Tibial nerve (tissue), 4 donors: ENCODE results near the gene SUSD1. TPM values are rescaled to one million over a fixed set of nuclear protein-coding genes. Genes with fewer than 3 reads are reported as not detected.
"Not testable (repeated sequence)": the region's sequence is repeated elsewhere in the genome, so short reads cannot be mapped to it uniquely, and the experiment has no call there.

Experiments
- DNase-seq, 2 donors: peaks; one replicate each; pipeline ENCODE4 v3.0.0-alpha.2; 2019; ENCODE audit warnings: low spot score in 2 of 2
- H3K27ac ChIP-seq, 4 donors: fragments of 200-600 bp; sonication (generic) in 3 of 4; one replicate each; pipeline ENCODE4 v1.5.1; 2017 to 2019; ENCODE audit warnings: mild to moderate bottlenecking in 1 of 4
- H3K27me3 ChIP-seq, 2 donors: fragments of 200-600 bp; sonication (generic) in 1 of 2; one replicate each; pipeline versions ENCODE4 v1.5.1 to v1.6.0; 2017 to 2019
- H3K36me3 ChIP-seq, 3 donors: fragments of 200-600 bp; sonication (generic); one replicate each; pipeline ENCODE4 v1.5.1; 2018 to 2019
- H3K4me1 ChIP-seq, 4 donors: fragments of 200-600 bp; sonication (generic) in 3 of 4; one replicate each; pipeline ENCODE4 v1.5.1; 2017 to 2019
- H3K4me3 ChIP-seq, 4 donors: fragments of 200-600 bp; sonication (generic) in 3 of 4; one replicate each; pipeline ENCODE4 v1.5.1; 2017 to 2019; ENCODE audit warnings: mild to moderate bottlenecking in 1 of 4, moderate library complexity in 1 of 4
- H3K9me3 ChIP-seq, 4 donors: fragments of 200-600 bp; sonication (generic) in 3 of 4; one replicate each; pipeline ENCODE4 v1.5.1; 2017 to 2019
- EP300 ChIP-seq, 2 donors: sonication (generic); formaldehyde crosslinking; IDR thresholded peaks; one replicate each; pipeline ENCODE4 v1.6.1; 2017; ENCODE audit warnings: antibody characterized with exemption in 2 of 2, mild to moderate bottlenecking in 1 of 2
- POLR2A ChIP-seq, 2 donors: fragments of 450-650 bp; IDR thresholded peaks; one replicate each; pipeline ENCODE4 v1.6.1; 2017; ENCODE audit warnings: antibody characterized with exemption in 2 of 2, mild to moderate bottlenecking in 2 of 2, moderate library complexity in 2 of 2
- WGBS, 2 donors: methylation state at CpG; one replicate each; pipeline ENCODE4 v1.1.5; 2018; 5-methylcytosine and 5-hydroxymethylcytosine counted together
- total RNA-seq, 4 donors: library from RNA; depleted of rRNA; stranded (reverse); fragments of >200 nt; gene quantifications; one replicate each; pipeline ENCODE4 v1.1.0, GENCODE V29; 2016
- TF ChIP-seq, protein P1 (sequence below), 5 experiments: fragments of 200-600 bp in 3 of 5; fragments of 450-650 bp in 2 of 5; sonication (generic) in 3 of 5; IDR thresholded peaks; one replicate each; pipeline ENCODE4 v1.5.1; 2016 to 2019; ENCODE audit warnings: antibody characterized with exemption in 5 of 5, mild to moderate bottlenecking in 3 of 5, moderate library complexity in 2 of 5

Gene SUSD1
- total RNA-seq, 4 donors from 2014 or later, result 6.9 to 19.8 (median 11.5) TPM

DNA sequence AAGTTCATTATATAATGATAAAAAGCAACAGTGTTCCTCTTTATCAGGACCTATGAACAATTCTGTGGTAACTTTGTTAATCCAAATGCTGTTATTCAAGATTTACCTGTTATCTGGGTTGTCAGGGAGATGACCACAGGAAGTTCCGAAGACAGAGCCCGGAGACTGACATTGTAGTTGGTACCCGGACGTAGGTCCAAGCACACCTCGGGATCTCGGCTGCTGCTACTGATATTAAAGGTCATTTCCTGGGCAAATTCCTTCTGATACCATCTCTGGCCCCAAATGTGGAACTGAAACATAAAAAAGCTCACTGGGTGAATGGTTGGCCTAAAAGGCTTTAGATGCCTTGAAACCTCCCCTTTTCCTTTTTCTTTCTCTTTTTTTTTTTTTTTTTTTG, 96.7 kb downstream of the SUSD1 start:
- H3K36me3 ChIP-seq, result no peaks in the 10 kb centered on the region
- DNase-seq, result no peak
- no peaks in the 10 kb centered on the region for H3K27me3 ChIP-seq
- H3K4me3 ChIP-seq, result no peak overlapping the region
- 77 to 83% methylated on average over 6 of the region's 6 CpGs for WGBS, 2 donors
- H3K9me3 ChIP-seq, result no peaks in the 10 kb centered on the region
- TF ChIP-seq EP300 (IDR thresholded peaks at IDR 0.05), result no peak
- TF ChIP-seq, protein P1, sequence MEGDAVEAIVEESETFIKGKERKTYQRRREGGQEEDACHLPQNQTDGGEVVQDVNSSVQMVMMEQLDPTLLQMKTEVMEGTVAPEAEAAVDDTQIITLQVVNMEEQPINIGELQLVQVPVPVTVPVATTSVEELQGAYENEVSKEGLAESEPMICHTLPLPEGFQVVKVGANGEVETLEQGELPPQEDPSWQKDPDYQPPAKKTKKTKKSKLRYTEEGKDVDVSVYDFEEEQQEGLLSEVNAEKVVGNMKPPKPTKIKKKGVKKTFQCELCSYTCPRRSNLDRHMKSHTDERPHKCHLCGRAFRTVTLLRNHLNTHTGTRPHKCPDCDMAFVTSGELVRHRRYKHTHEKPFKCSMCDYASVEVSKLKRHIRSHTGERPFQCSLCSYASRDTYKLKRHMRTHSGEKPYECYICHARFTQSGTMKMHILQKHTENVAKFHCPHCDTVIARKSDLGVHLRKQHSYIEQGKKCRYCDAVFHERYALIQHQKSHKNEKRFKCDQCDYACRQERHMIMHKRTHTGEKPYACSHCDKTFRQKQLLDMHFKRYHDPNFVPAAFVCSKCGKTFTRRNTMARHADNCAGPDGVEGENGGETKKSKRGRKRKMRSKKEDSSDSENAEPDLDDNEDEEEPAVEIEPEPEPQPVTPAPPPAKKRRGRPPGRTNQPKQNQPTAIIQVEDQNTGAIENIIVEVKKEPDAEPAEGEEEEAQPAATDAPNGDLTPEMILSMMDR (IDR thresholded peaks at IDR 0.05), result no peak
- TF ChIP-seq POLR2A (IDR thresholded peaks at IDR 0.05), result no peak
- H3K27ac ChIP-seq, result peak overlapping the region in 1 of 4 donors; percentile 20
- H3K4me1 ChIP-seq, result peaks cover 0 to 22% (median 14%) of the 10 kb centered on the region in 4 donors

DNA sequence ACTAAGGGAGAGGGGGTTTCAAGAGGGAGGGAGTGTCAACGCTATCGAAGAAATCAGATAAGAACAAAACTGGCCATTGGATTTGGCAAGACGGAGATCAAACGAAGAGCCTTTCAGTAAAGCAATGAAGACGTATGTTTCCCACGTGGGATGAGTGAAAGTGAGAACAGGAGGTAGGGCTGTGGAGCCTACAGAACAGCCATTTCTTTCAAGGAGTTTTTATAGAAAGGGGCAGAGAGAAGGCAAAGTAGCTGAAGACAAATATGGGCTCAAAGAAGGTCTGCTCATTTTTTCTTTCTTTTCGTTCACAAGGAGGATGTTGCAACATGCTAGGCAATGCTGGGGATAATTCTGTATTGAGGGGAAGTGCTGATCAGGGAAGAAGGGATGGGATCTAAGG, 98.3 kb downstream of the SUSD1 start:
- no peak for DNase-seq
- TF ChIP-seq POLR2A (IDR thresholded peaks at IDR 0.05), result no peak
- TF ChIP-seq EP300 (IDR thresholded peaks at IDR 0.05), result no peak
- TF ChIP-seq, protein P1 (IDR thresholded peaks at IDR 0.05), result no peak
- peaks cover 0 to 35% (median 21%) of the 10 kb centered on the region in 4 donors for H3K4me1 ChIP-seq
- no peaks in the 10 kb centered on the region for H3K36me3 ChIP-seq
- H3K9me3 ChIP-seq, result no peaks in the 10 kb centered on the region
- 80 to 81% methylated on average over 7 of the region's 7 CpGs for WGBS, 2 donors
- H3K4me3 ChIP-seq, result no peak overlapping the region
- no peak overlapping the region for H3K27ac ChIP-seq
- no peaks in the 10 kb centered on the region for H3K27me3 ChIP-seq

- H3K27me3 ChIP-seq, result no peaks in the 10 kb centered on the region
- WGBS, 2 donors, result 15 to 18% methylated on average over 2 of the region's 2 CpGs
- no peak overlapping the region for H3K4me3 ChIP-seq
- TF ChIP-seq, protein P1 (IDR thresholded peaks at IDR 0.05), result peak in 1 of 5 experiments; percentile 5
- TF ChIP-seq EP300 (IDR thresholded peaks at IDR 0.05), result no peak
- no peaks in the 10 kb centered on the region for H3K36me3 ChIP-seq
- no peaks in the 10 kb centered on the region for H3K9me3 ChIP-seq
- DNase-seq, result no peak
- H3K4me1 ChIP-seq, result peaks cover 0 to 41% (median 23%) of the 10 kb centered on the region in 4 donors
- H3K27ac ChIP-seq, result peak overlapping the region in 3 of 4 donors; percentile 30 to 76 (median 70)
These were observed 100.1 kb downstream of the SUSD1 start for GRCh38 chr9:112075009-112075378.

GRCh38 chr9:112074250-112075008, 100.7 kb downstream of the SUSD1 start:
- WGBS, 2 donors, result 33 to 38% methylated on average over 11 of the region's 11 CpGs
- peak; percentile 69 to 84 for TF ChIP-seq EP300 (IDR thresholded peaks at IDR 0.05)
- TF ChIP-seq, protein P1 (IDR thresholded peaks at IDR 0.05), result peak; percentile 72 to 92 (median 89)
- TF ChIP-seq POLR2A (IDR thresholded peaks at IDR 0.05), result peak in 1 of 2 donors; percentile 6

GRCh38 chr9:112073639-112074173, 101.4 kb downstream of the SUSD1 start:
- H3K4me3 ChIP-seq, H3K36me3 ChIP-seq, DNase-seq, H3K27me3 ChIP-seq, H3K9me3 ChIP-seq: not testable (repeated sequence)
- peaks cover 0 to 51% (median 24%) of the 10 kb centered on the region in 4 donors for H3K4me1 ChIP-seq
- 86 to 87% methylated on average over 10 of the region's 10 CpGs for WGBS, 2 donors
- H3K27ac ChIP-seq, result peak overlapping the region; percentile 24 to 76 (median 52)

More at GRCh38 chr9:112074250-112075008, 100.7 kb downstream of the SUSD1 start:
- peak; percentile 54 to 87 for DNase-seq
- Histone ChIP-seq H3K36me3 (no peaks in the 10 kb centered on the region), H3K4me3 (no peak overlapping the region), H3K27me3 (no peaks in the 10 kb centered on the region), H3K27ac (peak overlapping the region; percentile 24 to 76 (median 52)), H3K9me3 (no peaks in the 10 kb centered on the region), H3K4me1 (peaks cover 0 to 44% (median 24%) of the 10 kb centered on the region in 4 donors)
